OCI-LY7 (cell line): ENCODE data around the gene ABCC1.

Experiments
- EZH2phosphoT487 ChIP-seq: fragments of 200-600 bp; sonication (generic); IDR thresholded peaks from 2 replicates; pipeline ENCODE4 v1.6.1; 2018; ENCODE audit warnings: low read depth, borderline replicate concordance, mild to moderate bottlenecking, mixed run types, antibody characterized with exemption, low read length, moderate library complexity, mixed read lengths
- TF ChIP-seq, protein P1 (sequence below): fragments of 200-600 bp; sonication (generic); conservative IDR thresholded peaks from 2 replicates; pipeline ENCODE4 v1.5.1; 2014; ENCODE audit warnings: mild to moderate bottlenecking, antibody characterized with exemption, low read length, moderate library complexity, mixed read lengths

DNA sequence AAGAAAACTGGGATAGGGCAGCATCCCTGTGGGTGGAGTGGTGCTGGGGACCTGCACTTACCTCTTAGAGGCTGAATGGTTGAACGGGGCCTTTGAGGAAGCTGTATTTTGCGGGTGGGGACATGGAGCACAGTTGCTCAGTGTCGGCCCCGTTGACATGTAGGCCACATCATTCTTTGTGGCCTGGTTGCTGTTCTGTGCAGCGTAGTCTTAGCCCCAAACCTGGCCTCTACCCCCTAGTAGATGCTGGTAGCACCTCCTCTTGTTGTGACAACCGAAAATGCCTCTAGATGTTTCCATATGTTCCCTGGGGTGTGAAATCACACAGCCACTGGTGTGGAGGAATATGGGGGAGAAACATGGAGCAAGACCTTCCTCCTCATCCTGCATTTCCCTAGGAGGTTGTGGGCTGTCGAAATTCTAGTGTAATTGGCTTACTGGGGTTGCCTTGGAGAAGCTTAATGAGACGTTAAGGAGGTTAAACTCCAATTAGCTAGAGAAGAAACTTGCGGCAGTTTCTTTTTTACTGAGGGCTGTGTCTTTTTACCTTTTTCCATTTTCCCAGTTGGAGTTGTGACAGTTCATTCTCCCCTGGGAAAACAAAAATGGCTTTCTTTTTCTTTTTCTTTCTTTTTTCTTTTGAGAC lies 9.4 kb downstream of the ABCC1 start:
- TF ChIP-seq, protein P1, sequence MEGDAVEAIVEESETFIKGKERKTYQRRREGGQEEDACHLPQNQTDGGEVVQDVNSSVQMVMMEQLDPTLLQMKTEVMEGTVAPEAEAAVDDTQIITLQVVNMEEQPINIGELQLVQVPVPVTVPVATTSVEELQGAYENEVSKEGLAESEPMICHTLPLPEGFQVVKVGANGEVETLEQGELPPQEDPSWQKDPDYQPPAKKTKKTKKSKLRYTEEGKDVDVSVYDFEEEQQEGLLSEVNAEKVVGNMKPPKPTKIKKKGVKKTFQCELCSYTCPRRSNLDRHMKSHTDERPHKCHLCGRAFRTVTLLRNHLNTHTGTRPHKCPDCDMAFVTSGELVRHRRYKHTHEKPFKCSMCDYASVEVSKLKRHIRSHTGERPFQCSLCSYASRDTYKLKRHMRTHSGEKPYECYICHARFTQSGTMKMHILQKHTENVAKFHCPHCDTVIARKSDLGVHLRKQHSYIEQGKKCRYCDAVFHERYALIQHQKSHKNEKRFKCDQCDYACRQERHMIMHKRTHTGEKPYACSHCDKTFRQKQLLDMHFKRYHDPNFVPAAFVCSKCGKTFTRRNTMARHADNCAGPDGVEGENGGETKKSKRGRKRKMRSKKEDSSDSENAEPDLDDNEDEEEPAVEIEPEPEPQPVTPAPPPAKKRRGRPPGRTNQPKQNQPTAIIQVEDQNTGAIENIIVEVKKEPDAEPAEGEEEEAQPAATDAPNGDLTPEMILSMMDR = no peak
- no peak for TF ChIP-seq EZH2phosphoT487
